ENCODE data around the gene IRF7.

- TF ChIP-seq CTCF (conservative IDR thresholded peaks at IDR 0.05; ENCODE audit: low read depth in 2 of 2) (no peak), POLR2AphosphoS5 (IDR thresholded peaks at IDR 0.05; ENCODE audit: low read depth) (no peak), EZH2 (IDR thresholded peaks at IDR 0.05; ENCODE audit: low read depth, unreplicated experiment) (no peak)
Measured at GRCh38 chr11:586376-587316, 29.1 kb downstream of the IRF7 start.
